Peyer's patch (tissue), 4 donors: ENCODE results near the gene AAGAB. TPM values are rescaled to one million over a fixed set of nuclear protein-coding genes. Genes with fewer than 3 reads are reported as not detected.
A peak's percentile ranks its signal among the peaks of the same experiment; 100 is the strongest.

ENCODE experiments used
- DNase-seq, 3 donors: peaks; one replicate each; pipeline ENCODE4 v3.0.0-alpha.2; 2017 to 2019
- H3K27ac ChIP-seq, 4 donors: fragments of 200-600 bp; sonication (generic); one replicate each; pipeline ENCODE4 v1.5.1; 2016 to 2019
- H3K27me3 ChIP-seq, 2 donors: fragments of 200-600 bp; sonication (generic); one replicate each; pipeline ENCODE4 v1.5.1; 2019
- H3K36me3 ChIP-seq, 3 donors: fragments of 200-600 bp; sonication (generic); one replicate each; pipeline ENCODE4 v1.5.1; 2016 to 2019
- H3K4me1 ChIP-seq, 4 donors: fragments of 200-600 bp; sonication (generic); one replicate each; pipeline ENCODE4 v1.5.1; 2016 to 2019
- H3K4me3 ChIP-seq, 4 donors: fragments of 200-600 bp; sonication (generic); 1 replicate in 3 of 4; 2 replicates in 1 of 4; pipeline ENCODE4 v1.5.1; 2016 to 2019; ENCODE audit warnings: mild to moderate bottlenecking in 1 of 4
- H3K9me3 ChIP-seq, 4 donors: fragments of 200-600 bp; sonication (generic); one replicate each; pipeline ENCODE4 v1.5.1; 2016 to 2019; ENCODE audit warnings: mild to moderate bottlenecking in 1 of 4
- POLR2A ChIP-seq, 2 donors: fragments of 450-650 bp; IDR thresholded peaks; one replicate each; pipeline ENCODE4 v1.5.1; 2017; ENCODE audit warnings: antibody characterized with exemption in 2 of 2, mild to moderate bottlenecking in 2 of 2, moderate library complexity in 2 of 2
- total RNA-seq, 4 donors: library from RNA; depleted of rRNA; stranded (reverse); fragments of >200 nt; gene quantifications; one replicate each; pipeline ENCODE4 v1.1.0, GENCODE V29; 2016
- TF ChIP-seq, protein P1 (sequence below), 6 experiments: fragments of 450-650 bp in 4 of 6; fragments of 200-600 bp in 2 of 6; sonication (generic) in 1 of 6; IDR thresholded peaks; one replicate each; pipeline ENCODE4 v1.5.1; 2017 to 2019; ENCODE audit warnings: antibody characterized with exemption in 6 of 6, mild to moderate bottlenecking in 3 of 6, moderate library complexity in 1 of 6

The AAGAB gene
- total RNA-seq, 4 donors from 2014 or later, result 27.5 to 54.5 (median 42.8) TPM

DNA sequence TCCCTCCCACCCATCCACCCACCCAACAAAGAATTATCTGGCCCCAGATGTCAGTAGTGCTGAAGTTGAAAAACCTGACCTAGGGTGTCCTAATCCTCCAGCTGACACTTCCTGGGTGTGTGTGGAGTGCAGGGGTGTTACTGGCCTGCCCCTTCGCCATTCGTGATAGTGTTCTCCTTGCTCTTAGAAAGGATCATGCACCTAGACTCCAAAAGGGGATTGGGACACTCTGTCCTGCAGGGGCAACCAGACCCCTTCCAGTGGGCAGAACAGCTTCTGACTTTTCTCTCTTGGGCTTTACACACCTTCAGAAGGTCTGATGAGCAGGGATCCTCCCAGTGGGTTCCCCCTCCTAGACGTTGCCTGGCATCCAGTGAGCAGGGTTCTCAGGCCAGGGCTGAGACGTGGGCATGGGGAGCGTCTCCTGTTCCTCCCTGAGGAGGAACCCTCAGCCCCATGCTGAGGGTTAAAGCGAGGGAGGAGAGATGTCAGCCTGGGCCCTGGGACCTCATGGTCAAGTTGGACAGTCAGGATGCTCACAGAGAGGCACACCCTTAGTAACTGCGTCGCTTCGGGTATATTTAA is 75.0 kb downstream of the AAGAB start:
- H3K27me3 ChIP-seq, result no peaks in the 10 kb centered on the region
- peaks cover 0 to 53% (median 0%) of the 10 kb centered on the region in 3 donors for H3K36me3 ChIP-seq
- DNase-seq, result no peak
- peaks cover 0 to 37% (median 10%) of the 10 kb centered on the region in 4 donors for H3K4me1 ChIP-seq
- H3K27ac ChIP-seq, result no peak overlapping the region
- no peak overlapping the region for H3K4me3 ChIP-seq
- TF ChIP-seq, protein P1, sequence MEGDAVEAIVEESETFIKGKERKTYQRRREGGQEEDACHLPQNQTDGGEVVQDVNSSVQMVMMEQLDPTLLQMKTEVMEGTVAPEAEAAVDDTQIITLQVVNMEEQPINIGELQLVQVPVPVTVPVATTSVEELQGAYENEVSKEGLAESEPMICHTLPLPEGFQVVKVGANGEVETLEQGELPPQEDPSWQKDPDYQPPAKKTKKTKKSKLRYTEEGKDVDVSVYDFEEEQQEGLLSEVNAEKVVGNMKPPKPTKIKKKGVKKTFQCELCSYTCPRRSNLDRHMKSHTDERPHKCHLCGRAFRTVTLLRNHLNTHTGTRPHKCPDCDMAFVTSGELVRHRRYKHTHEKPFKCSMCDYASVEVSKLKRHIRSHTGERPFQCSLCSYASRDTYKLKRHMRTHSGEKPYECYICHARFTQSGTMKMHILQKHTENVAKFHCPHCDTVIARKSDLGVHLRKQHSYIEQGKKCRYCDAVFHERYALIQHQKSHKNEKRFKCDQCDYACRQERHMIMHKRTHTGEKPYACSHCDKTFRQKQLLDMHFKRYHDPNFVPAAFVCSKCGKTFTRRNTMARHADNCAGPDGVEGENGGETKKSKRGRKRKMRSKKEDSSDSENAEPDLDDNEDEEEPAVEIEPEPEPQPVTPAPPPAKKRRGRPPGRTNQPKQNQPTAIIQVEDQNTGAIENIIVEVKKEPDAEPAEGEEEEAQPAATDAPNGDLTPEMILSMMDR (IDR thresholded peaks at IDR 0.05), result no peak
- TF ChIP-seq POLR2A (IDR thresholded peaks at IDR 0.05), result no peak
- no peaks in the 10 kb centered on the region for H3K9me3 ChIP-seq

DNA sequence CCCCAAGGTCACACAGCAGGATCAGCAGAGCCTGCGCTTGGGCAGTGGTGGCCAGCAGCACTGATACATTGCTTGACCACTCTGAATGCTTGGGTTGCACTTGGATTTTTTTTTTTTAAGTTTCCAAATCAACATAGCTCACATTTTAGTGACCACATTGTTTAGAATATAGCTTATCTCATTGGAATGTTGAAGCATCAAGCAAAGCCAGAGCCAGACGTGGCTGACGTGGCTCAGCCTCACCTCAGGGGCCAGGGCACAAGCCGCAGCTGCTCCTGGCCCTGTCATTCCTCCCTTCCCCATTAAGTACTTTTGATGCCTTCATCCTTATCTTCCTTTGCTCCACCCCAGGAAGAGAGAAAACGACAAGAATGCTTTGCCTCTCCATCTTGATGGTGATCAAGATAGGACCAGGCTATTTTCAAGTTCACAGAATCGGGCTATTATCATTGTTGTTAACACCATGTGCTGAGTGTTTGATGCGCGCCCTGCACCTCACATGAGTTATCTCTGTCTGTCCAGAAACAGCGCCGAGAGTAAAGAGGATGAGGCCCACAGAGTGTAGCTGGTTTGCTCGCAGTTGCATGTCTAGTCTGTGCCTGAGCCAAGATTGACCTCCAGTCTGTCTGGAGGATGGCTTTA is 75.8 kb downstream of the AAGAB start:
- Histone ChIP-seq H3K36me3 (peaks cover 0 to 57% (median 0%) of the 10 kb centered on the region in 3 donors), H3K4me3 (no peak overlapping the region), H3K4me1 (peaks cover 0 to 39% (median 10%) of the 10 kb centered on the region in 4 donors), H3K27ac (peak overlapping the region in 1 of 4 donors; percentile 53), H3K27me3 (no peaks in the 10 kb centered on the region), H3K9me3 (no peaks in the 10 kb centered on the region)
- peak in 1 of 3 donors; percentile 39 for DNase-seq
- no peak for TF ChIP-seq POLR2A (IDR thresholded peaks at IDR 0.05)
- TF ChIP-seq, protein P1 (IDR thresholded peaks at IDR 0.05), result no peak

DNA sequence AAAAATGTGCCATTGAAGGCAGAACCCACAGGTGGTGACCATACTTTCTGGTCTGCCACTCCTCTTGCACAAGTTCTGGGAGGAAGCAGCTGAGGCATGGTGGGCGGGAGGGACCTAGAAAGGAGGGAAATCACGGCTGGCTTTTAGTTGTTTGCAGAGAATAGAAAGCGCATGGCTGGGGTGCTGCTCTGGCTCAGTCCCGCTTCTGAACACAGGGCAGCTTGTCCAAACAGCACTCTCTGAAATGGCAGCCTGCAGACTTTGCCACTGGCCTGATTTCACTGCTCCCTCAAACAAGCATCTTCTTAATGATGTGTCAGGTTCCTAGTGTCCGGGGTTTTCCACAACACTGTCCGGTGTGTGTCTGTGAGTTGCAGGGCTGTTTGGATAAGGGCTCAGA is 76.7 kb downstream of the AAGAB start:
- Histone ChIP-seq H3K4me3 (no peak overlapping the region), H3K4me1 (peaks cover 0 to 39% (median 10%) of the 10 kb centered on the region in 4 donors), H3K27ac (peak overlapping the region in 1 of 4 donors; percentile 53), H3K9me3 (no peaks in the 10 kb centered on the region), H3K36me3 (peaks cover 0 to 52% (median 0%) of the 10 kb centered on the region in 3 donors), H3K27me3 (no peaks in the 10 kb centered on the region)
- peak in 1 of 3 donors; percentile 27 for DNase-seq
- TF ChIP-seq, protein P1 (IDR thresholded peaks at IDR 0.05), result no peak
- no peak for TF ChIP-seq POLR2A (IDR thresholded peaks at IDR 0.05)

DNA sequence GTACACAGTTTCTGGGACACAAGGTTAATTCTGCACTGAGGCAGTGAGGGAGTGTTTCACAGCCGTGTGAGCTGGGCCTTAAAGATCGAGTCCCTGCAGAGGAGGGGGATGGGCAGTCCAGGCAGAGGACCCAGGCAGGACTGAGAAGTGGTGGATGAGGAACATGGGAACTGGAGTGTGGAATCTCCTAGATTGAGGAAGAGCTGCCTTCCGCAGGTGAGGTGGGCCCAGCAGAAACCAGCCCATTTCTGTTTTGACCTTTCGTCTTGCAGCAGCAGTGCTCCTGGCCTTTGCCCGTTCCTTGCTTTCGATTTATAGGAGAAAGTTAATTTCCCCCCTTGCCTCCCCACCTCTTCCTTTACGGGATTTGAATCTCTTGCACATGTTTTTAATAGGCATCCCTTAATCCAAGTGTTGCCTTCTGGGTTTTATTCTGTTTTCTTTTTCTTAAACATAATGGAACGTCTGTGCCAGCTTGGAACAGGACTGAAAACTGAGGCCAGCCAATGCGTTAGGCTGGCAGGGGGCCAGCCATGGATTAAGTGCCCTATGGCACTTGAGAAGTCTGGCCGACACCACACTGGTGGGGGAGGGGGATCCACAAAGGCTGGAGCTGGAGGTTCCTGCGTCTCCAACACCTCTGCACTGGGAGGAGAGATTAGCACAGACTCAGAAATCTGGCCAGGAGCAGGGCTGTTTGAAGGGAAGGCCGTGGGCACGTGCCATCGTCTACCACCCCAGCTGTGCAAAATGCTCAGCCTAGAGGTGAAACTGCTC is 78.1 kb downstream of the AAGAB start:
- DNase-seq, result peak in 2 of 3 donors; percentile 81
- H3K27ac ChIP-seq, result peak overlapping the region; percentile 47 to 82 (median 70)
- no peaks in the 10 kb centered on the region for H3K27me3 ChIP-seq
- H3K4me3 ChIP-seq, result peak overlapping the region in 1 of 4 donors; percentile 5
- no peaks in the 10 kb centered on the region for H3K9me3 ChIP-seq
- peaks cover 0 to 55% (median 0%) of the 10 kb centered on the region in 3 donors for H3K36me3 ChIP-seq
- peaks cover 0 to 39% (median 10%) of the 10 kb centered on the region in 4 donors for H3K4me1 ChIP-seq
- TF ChIP-seq, protein P1 (IDR thresholded peaks at IDR 0.05), result no peak
- peak in 1 of 2 donors; percentile 23 for TF ChIP-seq POLR2A (IDR thresholded peaks at IDR 0.05)

DNA sequence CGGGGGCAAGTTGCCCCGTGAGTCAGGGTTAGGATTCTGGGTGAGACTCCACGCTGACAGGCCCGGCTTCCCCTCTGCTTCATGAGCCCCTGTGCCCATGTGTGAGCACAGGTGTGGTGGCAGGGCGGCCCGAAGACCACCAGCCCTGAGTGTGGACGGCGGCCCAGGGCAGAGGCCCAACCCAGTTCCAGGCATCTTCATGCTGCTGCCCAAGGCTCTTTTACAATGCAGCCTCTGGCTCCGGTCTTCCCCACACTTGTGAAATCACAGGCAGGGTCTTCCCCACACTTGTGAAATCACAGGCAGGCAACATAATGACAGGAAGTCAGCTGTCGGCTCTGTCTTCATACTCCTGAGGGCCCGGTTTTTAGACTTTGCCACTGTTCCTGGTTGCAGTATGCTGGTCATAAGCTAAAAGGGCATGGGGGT is 78.8 kb downstream of the AAGAB start:
- no peak overlapping the region for H3K4me3 ChIP-seq
- peak; percentile 36 to 69 (median 48) for DNase-seq
- no peaks in the 10 kb centered on the region for H3K9me3 ChIP-seq
- peak overlapping the region; percentile 47 to 82 (median 70) for H3K27ac ChIP-seq
- H3K4me1 ChIP-seq, result peaks cover 0 to 39% (median 10%) of the 10 kb centered on the region in 4 donors
- no peaks in the 10 kb centered on the region for H3K27me3 ChIP-seq
- no peak for TF ChIP-seq POLR2A (IDR thresholded peaks at IDR 0.05)
- TF ChIP-seq, protein P1 (IDR thresholded peaks at IDR 0.05), result no peak
- peaks cover 0 to 55% (median 0%) of the 10 kb centered on the region in 3 donors for H3K36me3 ChIP-seq
